ENCODE data around the gene ZSCAN2. TPM values are rescaled to one million over a fixed set of nuclear protein-coding genes. Genes with fewer than 3 reads are reported as not detected.

The ZSCAN2 gene
- total RNA-seq, 4 donors from 2014 or later, result 0.59 to 30.0 (median 5.3) TPM

- Histone ChIP-seq H3K4me3 (no peak overlapping the region), H3K4me1 (peaks cover 0 to 4% of the 10 kb centered on the region in 2 donors), H3K27ac (no peak overlapping the region), H3K36me3 (no peaks in the 10 kb centered on the region), H3K9me3 (no peaks in the 10 kb centered on the region), H3K27me3 (no peaks in the 10 kb centered on the region)
- intact Hi-C loops (cut with DNase I; ENCODE audit: low total_unique reads), result loop anchor here (10.0 kb wide), 2 partner anchors 55 to 265 kb away; partner anchors contain the start of gene ZSCAN2
- no peak for DNase-seq
- no peak for TF ChIP-seq CTCF (IDR thresholded peaks at IDR 0.05)
- TF ChIP-seq POLR2A (IDR thresholded peaks at IDR 0.05), result no peak
Observed at GRCh38 chr15:84659904-84660781, 59.3 kb downstream of the ZSCAN2 start.

- intact Hi-C loops (cut with DNase I; ENCODE audit: low total_unique reads), result no loop called here
- no peak for DNase-seq
- no peaks in the 10 kb centered on the region for H3K4me1 ChIP-seq
- TF ChIP-seq CTCF (IDR thresholded peaks at IDR 0.05), result no peak
- no peak for TF ChIP-seq POLR2A (IDR thresholded peaks at IDR 0.05)
- no peaks in the 10 kb centered on the region for H3K36me3 ChIP-seq
- no peak overlapping the region for H3K27ac ChIP-seq
- no peaks in the 10 kb centered on the region for H3K27me3 ChIP-seq
- H3K9me3 ChIP-seq, result no peaks in the 10 kb centered on the region
- no peak overlapping the region for H3K4me3 ChIP-seq
Observed at GRCh38 chr15:84661001-84661400, 60.2 kb downstream of the ZSCAN2 start.

GRCh38 chr15:84666373-84666772 lies 65.6 kb downstream of the ZSCAN2 start:
- H3K36me3 ChIP-seq, result no peaks in the 10 kb centered on the region
- H3K27me3 ChIP-seq, result no peaks in the 10 kb centered on the region

GRCh38 chr15:84668221-84668982 lies 67.6 kb downstream of the ZSCAN2 start:
- no peak for DNase-seq
- no peaks in the 10 kb centered on the region for H3K4me1 ChIP-seq
- no peaks in the 10 kb centered on the region for H3K9me3 ChIP-seq
- no peaks in the 10 kb centered on the region for H3K27me3 ChIP-seq
- H3K4me3 ChIP-seq, result no peak overlapping the region
- TF ChIP-seq CTCF (IDR thresholded peaks at IDR 0.05) (no peak), POLR2A (IDR thresholded peaks at IDR 0.05) (no peak)
- intact Hi-C loops (cut with DNase I; ENCODE audit: low total_unique reads), result no loop called here
- H3K27ac ChIP-seq, result no peak overlapping the region
- H3K36me3 ChIP-seq, result no peaks in the 10 kb centered on the region

More at GRCh38 chr15:84666373-84666772, 65.6 kb downstream of the ZSCAN2 start:
- no peak for DNase-seq
- Histone ChIP-seq H3K9me3 (no peaks in the 10 kb centered on the region), H3K4me1 (no peaks in the 10 kb centered on the region), H3K27ac (no peak overlapping the region), H3K4me3 (no peak overlapping the region)
- intact Hi-C loops (cut with DNase I; ENCODE audit: low total_unique reads), result no loop called here
- TF ChIP-seq CTCF (IDR thresholded peaks at IDR 0.05) (no peak), POLR2A (IDR thresholded peaks at IDR 0.05) (no peak)

- no peak for TF ChIP-seq POLR2A (IDR thresholded peaks at IDR 0.05)
- no peak for TF ChIP-seq CTCF (IDR thresholded peaks at IDR 0.05)
- no peak overlapping the region for H3K27ac ChIP-seq
- no peak for DNase-seq
Observed at GRCh38 chr15:84669726-84670125, 68.9 kb downstream of the ZSCAN2 start.

More at GRCh38 chr15:84669726-84670125, 68.9 kb downstream of the ZSCAN2 start:
- no peak overlapping the region for H3K4me3 ChIP-seq
- no peaks in the 10 kb centered on the region for H3K27me3 ChIP-seq
- intact Hi-C loops (cut with DNase I; ENCODE audit: low total_unique reads), result no loop called here
- no peaks in the 10 kb centered on the region for H3K36me3 ChIP-seq
- no peaks in the 10 kb centered on the region for H3K4me1 ChIP-seq
- H3K9me3 ChIP-seq, result no peaks in the 10 kb centered on the region

Measured in uterus (tissue), 4 donors.